RWPE1 (cell line): Measurements from ENCODE around the gene NBEA.

Source experiments
- CTCF ChIA-PET: fragments of 350-600 bp; sonication (Branson Sonifier 250); formaldehyde crosslinking; extraction: SDS; loops from one replicate; lab custom pipeline; 2021; lab: Yijun Ruan, JAX
- POLR2A ChIA-PET: fragments of 400-600 bp; formaldehyde crosslinking; extraction: SDS; loops from one replicate; lab custom pipeline; 2020; ENCODE audit warnings: antibody characterized with exemption; ENCODE audit not compliant: low non-redundant PET; lab: Yijun Ruan, JAX
- DNase-seq: peaks from one replicate; pipeline ENCODE4 v3.0.0; 2012; ENCODE audit warnings: low spot score
- H3K27ac ChIP-seq: fragments of 450-650 bp; 2 replicates; pipeline ENCODE4 v1.5.1; 2017
- CTCF ChIP-seq: fragments of 450-650 bp; conservative IDR thresholded peaks from 2 replicates; pipeline ENCODE4 v1.5.1; 2017; ENCODE audit warnings: low read depth, mild to moderate bottlenecking

The NBEA gene

GRCh38 chr13:35646056-35646774 lies 704.1 kb downstream of the NBEA start:
- no peak overlapping the region for H3K27ac ChIP-seq
- POLR2A ChIA-PET = no interaction called here
- no peak for TF ChIP-seq CTCF
- DNase-seq = no peak
- CTCF ChIA-PET = no interaction called here

GRCh38 chr13:35648201-35648600 lies 706.1 kb downstream of the NBEA start:
- TF ChIP-seq CTCF = no peak
- ChIA-PET POLR2A (no interaction called here), CTCF (no interaction called here)
- no peak for DNase-seq
- H3K27ac ChIP-seq = no peak overlapping the region

- ChIA-PET CTCF (no interaction called here), POLR2A (no interaction called here)
- no peak overlapping the region for H3K27ac ChIP-seq
- TF ChIP-seq CTCF = no peak
- no peak for DNase-seq
Measured at GRCh38 chr13:35649162-35649561, 707.1 kb downstream of the NBEA start.

- no peak for DNase-seq
- POLR2A ChIA-PET = no interaction called here
- no peak for TF ChIP-seq CTCF
- CTCF ChIA-PET = no interaction called here
- no peak overlapping the region for H3K27ac ChIP-seq
Measured at GRCh38 chr13:35659796-35660195, 717.7 kb downstream of the NBEA start.

GRCh38 chr13:35664747-35665146 lies 722.7 kb downstream of the NBEA start:
- no peak overlapping the region for H3K27ac ChIP-seq
- CTCF ChIA-PET = interaction anchor here (0.6 to 0.7 kb wide), 2 partner anchors 68 to 443 kb away, joined by 3 read pairs; no protein-coding TSS in a partner anchor
- POLR2A ChIA-PET = no interaction called here
- TF ChIP-seq CTCF = no peak
- no peak for DNase-seq

- ChIA-PET POLR2A (no interaction called here), CTCF (interaction anchor here (0.7 kb wide), 1 partner anchor 89 kb away, joined by 3 read pairs; no protein-coding TSS in a partner anchor)
- DNase-seq = no peak
- TF ChIP-seq CTCF = no peak
- no peak overlapping the region for H3K27ac ChIP-seq
Measured at GRCh38 chr13:35669321-35669720, 727.3 kb downstream of the NBEA start.
